Testis (tissue), 2 donors: ENCODE measurements around the gene CFHR1.
"Not testable (repeated sequence)": the region's sequence is repeated elsewhere in the genome, so short reads cannot be mapped to it uniquely, and the experiment has no call there.

Source experiments
- POLR2A ChIP-seq: fragments of 450-650 bp; IDR thresholded peaks from one replicate; pipeline ENCODE4 v1.6.1; 2017; ENCODE audit warnings: antibody characterized with exemption, mild to moderate bottlenecking, moderate library complexity
- TF ChIP-seq, protein P1 (sequence below), 3 experiments: fragments of 450-650 bp in 2 of 3; fragments of 200-600 bp in 1 of 3; sonication (generic) in 1 of 3; IDR thresholded peaks; one replicate each; pipeline ENCODE4 v1.5.1; 2016 to 2019; ENCODE audit warnings: antibody characterized with exemption in 3 of 3, mild to moderate bottlenecking in 2 of 3, moderate library complexity in 1 of 3

DNA sequence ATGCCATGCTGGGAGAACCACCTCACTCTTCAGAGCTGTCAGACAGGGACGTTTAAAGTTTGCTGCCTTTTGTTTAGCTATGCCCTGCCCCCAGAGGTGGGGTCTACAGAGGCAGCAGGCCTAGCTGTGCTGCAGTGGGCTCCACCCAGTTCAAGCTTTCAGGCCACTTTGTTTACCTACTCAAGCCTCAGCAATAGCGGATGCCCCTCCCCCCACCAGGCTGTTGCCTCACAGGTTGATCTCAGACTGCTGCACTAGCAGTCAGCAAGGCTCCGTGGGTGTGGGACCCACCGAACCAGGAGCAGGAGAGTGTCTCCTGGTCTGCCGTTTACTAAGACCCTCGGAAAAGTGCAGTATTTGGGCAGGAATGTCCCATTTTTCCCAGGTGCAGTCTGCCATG lies 2.1 kb upstream of the CFHR1 start:
- TF ChIP-seq, protein P1, sequence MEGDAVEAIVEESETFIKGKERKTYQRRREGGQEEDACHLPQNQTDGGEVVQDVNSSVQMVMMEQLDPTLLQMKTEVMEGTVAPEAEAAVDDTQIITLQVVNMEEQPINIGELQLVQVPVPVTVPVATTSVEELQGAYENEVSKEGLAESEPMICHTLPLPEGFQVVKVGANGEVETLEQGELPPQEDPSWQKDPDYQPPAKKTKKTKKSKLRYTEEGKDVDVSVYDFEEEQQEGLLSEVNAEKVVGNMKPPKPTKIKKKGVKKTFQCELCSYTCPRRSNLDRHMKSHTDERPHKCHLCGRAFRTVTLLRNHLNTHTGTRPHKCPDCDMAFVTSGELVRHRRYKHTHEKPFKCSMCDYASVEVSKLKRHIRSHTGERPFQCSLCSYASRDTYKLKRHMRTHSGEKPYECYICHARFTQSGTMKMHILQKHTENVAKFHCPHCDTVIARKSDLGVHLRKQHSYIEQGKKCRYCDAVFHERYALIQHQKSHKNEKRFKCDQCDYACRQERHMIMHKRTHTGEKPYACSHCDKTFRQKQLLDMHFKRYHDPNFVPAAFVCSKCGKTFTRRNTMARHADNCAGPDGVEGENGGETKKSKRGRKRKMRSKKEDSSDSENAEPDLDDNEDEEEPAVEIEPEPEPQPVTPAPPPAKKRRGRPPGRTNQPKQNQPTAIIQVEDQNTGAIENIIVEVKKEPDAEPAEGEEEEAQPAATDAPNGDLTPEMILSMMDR (IDR thresholded peaks at IDR 0.05): not testable (repeated sequence)
- not testable (repeated sequence) for TF ChIP-seq POLR2A
